ENCODE data around the gene FBXW10.
"Not testable (repeated sequence)": the region's sequence is repeated elsewhere in the genome, so short reads cannot be mapped to it uniquely, and the experiment has no call there.

Gene FBXW10

GRCh38 chr17:18743699-18744421 is at the start of gene FBXW10:
FBXW10 (plus strand) TSS chr17:18744054; CDS start chr17:18744245, 191 bp downstream.
- not testable (repeated sequence) for DNase-seq (ENCODE audit: low read depth in 2 of 2)

GRCh38 chr17:18695143-18695542 is 48.7 kb upstream of the FBXW10 start:
- not testable (repeated sequence) for DNase-seq (ENCODE audit: low read depth in 2 of 2)

GRCh38 chr17:18698473-18699103 is 45.3 kb upstream of the FBXW10 start:
- DNase-seq (ENCODE audit: low read depth in 2 of 2): not testable (repeated sequence)

GRCh38 chr17:18705955-18706354 is 37.9 kb upstream of the FBXW10 start:
- DNase-seq (ENCODE audit: low read depth in 2 of 2): not testable (repeated sequence)

GRCh38 chr17:18708215-18708614 is 35.6 kb upstream of the FBXW10 start:
- not testable (repeated sequence) for DNase-seq (ENCODE audit: low read depth in 2 of 2)

- DNase-seq (ENCODE audit: low read depth in 2 of 2): peak in 1 of 2 donors; percentile 23
Measured at GRCh38 chr17:18712354-18712999, 31.4 kb upstream of the FBXW10 start.

- DNase-seq (ENCODE audit: low read depth in 2 of 2): not testable (repeated sequence)
Measured at GRCh38 chr17:18718643-18719427, 25.0 kb upstream of the FBXW10 start.

- DNase-seq (ENCODE audit: low read depth in 2 of 2): not testable (repeated sequence)
Measured at GRCh38 chr17:18719428-18720110, 24.3 kb upstream of the FBXW10 start.

GRCh38 chr17:18721775-18722547 is 21.9 kb upstream of the FBXW10 start:
- not testable (repeated sequence) for DNase-seq (ENCODE audit: low read depth in 2 of 2)

GRCh38 chr17:18722612-18723011 is 21.2 kb upstream of the FBXW10 start:
- not testable (repeated sequence) for DNase-seq (ENCODE audit: low read depth in 2 of 2)

GRCh38 chr17:18723509-18723908 is 20.3 kb upstream of the FBXW10 start:
- DNase-seq (ENCODE audit: low read depth in 2 of 2): not testable (repeated sequence)

GRCh38 chr17:18732438-18732837 is 11.4 kb upstream of the FBXW10 start:
- not testable (repeated sequence) for DNase-seq (ENCODE audit: low read depth in 2 of 2)

GRCh38 chr17:18733350-18733749 is 10.5 kb upstream of the FBXW10 start:
- not testable (repeated sequence) for DNase-seq (ENCODE audit: low read depth in 2 of 2)

- not testable (repeated sequence) for DNase-seq (ENCODE audit: low read depth in 2 of 2)
Measured at GRCh38 chr17:18739616-18740391, 4.0 kb upstream of the FBXW10 start.

GRCh38 chr17:18741228-18741627 is 2.6 kb upstream of the FBXW10 start:
- not testable (repeated sequence) for DNase-seq (ENCODE audit: low read depth in 2 of 2)

GRCh38 chr17:18744726-18745125 is 872 bp downstream of the FBXW10 start:
- not testable (repeated sequence) for DNase-seq (ENCODE audit: low read depth in 2 of 2)

GRCh38 chr17:18746551-18746950 is 2.7 kb downstream of the FBXW10 start:
- not testable (repeated sequence) for DNase-seq (ENCODE audit: low read depth in 2 of 2)

GRCh38 chr17:18747501-18747900 is 3.6 kb downstream of the FBXW10 start:
- DNase-seq (ENCODE audit: low read depth in 2 of 2): not testable (repeated sequence)

- not testable (repeated sequence) for DNase-seq (ENCODE audit: low read depth in 2 of 2)
Measured at GRCh38 chr17:18750242-18750641, 6.4 kb downstream of the FBXW10 start.
